ENCODE results near the gene AHCTF1.
"Not testable (repeated sequence)": the region's sequence is repeated elsewhere in the genome, so short reads cannot be mapped to it uniquely, and the experiment has no call there.

AHCTF1 gene

DNA sequence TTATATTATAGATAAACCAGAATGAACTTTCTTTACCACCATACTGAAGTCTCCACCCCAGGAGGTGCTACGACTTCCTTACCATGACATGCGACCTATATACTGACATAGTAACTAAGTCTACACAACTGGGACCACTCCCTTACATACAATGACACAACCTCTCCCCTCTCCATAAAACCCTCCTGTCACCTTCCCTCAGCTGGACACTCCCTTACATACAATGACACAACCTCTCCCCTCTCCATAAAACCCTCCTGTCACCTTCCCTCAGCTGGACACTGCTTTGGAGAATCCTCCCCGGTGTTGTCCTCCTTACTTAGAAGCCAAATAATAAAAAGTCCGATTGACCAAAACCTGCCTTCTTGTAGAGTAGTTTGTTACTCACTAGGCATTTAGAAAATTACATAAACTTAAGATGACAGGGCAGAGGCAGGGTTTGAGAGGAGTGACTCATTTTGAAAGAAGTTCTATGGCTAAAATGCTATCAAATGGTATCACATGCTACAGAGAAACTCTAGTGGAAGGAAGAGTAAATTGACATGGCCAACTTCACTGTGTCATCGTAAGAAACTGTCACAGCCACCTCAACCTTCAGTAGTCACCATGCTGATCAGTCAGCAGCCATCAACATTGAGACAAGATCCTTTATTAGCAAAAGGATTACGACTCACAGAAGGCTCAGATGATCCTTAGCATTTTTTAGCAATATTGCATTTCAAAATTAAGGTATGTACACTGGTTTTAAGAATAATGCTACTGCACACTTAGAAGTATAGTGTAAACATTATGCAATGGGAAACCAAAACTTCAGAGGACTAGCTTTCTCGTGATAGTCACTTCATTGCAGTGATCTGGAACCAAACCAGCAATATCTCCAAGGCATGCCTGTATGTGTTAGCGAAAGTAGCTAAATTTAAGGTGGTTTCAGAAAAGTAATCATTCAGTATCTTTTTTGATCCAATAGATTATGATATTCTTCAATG is 56.4 kb downstream of the AHCTF1 start:
- no peak overlapping the region for H2AFZ ChIP-seq

DNA sequence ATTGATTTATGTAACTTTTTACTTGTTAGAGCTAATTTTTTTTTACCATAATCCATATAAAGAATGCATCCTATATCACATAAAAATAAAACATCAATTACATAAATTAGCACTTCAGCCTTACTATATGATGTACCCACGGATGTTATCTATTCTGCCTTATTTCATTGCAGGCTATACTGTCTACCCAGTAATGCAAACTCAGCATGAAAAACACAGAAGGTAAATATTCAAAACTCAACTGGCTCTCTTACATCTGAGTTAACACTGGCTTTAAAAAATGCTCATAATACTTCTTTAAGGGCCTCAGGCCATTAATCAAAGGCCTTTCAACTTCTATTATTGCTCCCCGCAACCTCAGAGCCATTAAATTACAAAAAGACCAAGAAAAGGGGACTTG is 65.8 kb downstream of the AHCTF1 start:
- Histone ChIP-seq H3K9me3 (ENCODE audit: control insufficient read depth, low read length) (no peaks in the 10 kb centered on the region), H3K27me3 (ENCODE audit: control insufficient read depth, insufficient read depth, low read length) (no peaks in the 10 kb centered on the region), H3K4me1 (no peaks in the 10 kb centered on the region), H3K79me2 (no peaks in the 10 kb centered on the region), H3K4me3 (ENCODE audit: low read depth, low read length) (no peak overlapping the region), H3K36me3 (ENCODE audit: control insufficient read depth, insufficient read depth, low read length) (no peaks in the 10 kb centered on the region), H3K9ac (no peak overlapping the region), H3K4me2 (ENCODE audit: low read length) (no peak overlapping the region), H2AFZ (no peak overlapping the region), H3K27ac (no peak overlapping the region)
- TF ChIP-seq, protein P1, sequence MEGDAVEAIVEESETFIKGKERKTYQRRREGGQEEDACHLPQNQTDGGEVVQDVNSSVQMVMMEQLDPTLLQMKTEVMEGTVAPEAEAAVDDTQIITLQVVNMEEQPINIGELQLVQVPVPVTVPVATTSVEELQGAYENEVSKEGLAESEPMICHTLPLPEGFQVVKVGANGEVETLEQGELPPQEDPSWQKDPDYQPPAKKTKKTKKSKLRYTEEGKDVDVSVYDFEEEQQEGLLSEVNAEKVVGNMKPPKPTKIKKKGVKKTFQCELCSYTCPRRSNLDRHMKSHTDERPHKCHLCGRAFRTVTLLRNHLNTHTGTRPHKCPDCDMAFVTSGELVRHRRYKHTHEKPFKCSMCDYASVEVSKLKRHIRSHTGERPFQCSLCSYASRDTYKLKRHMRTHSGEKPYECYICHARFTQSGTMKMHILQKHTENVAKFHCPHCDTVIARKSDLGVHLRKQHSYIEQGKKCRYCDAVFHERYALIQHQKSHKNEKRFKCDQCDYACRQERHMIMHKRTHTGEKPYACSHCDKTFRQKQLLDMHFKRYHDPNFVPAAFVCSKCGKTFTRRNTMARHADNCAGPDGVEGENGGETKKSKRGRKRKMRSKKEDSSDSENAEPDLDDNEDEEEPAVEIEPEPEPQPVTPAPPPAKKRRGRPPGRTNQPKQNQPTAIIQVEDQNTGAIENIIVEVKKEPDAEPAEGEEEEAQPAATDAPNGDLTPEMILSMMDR (IDR thresholded peaks at IDR 0.05) = no peak

More for the DNA sequence above, 56.4 kb downstream of the AHCTF1 start:
- H3K9ac ChIP-seq = no peak overlapping the region
- TF ChIP-seq, protein P1 (IDR thresholded peaks at IDR 0.05) = no peak
- no peaks in the 10 kb centered on the region for H3K36me3 ChIP-seq (ENCODE audit: control insufficient read depth, insufficient read depth, low read length)
- no peaks in the 10 kb centered on the region for H3K4me1 ChIP-seq
- no peaks in the 10 kb centered on the region for H3K9me3 ChIP-seq (ENCODE audit: control insufficient read depth, low read length)
- no peaks in the 10 kb centered on the region for H3K79me2 ChIP-seq
- no peak overlapping the region for H3K27ac ChIP-seq
- no peaks in the 10 kb centered on the region for H3K27me3 ChIP-seq (ENCODE audit: control insufficient read depth, insufficient read depth, low read length)
- no peak overlapping the region for H3K4me3 ChIP-seq (ENCODE audit: low read depth, low read length)
- H3K4me2 ChIP-seq (ENCODE audit: low read length) = no peak overlapping the region

DNA sequence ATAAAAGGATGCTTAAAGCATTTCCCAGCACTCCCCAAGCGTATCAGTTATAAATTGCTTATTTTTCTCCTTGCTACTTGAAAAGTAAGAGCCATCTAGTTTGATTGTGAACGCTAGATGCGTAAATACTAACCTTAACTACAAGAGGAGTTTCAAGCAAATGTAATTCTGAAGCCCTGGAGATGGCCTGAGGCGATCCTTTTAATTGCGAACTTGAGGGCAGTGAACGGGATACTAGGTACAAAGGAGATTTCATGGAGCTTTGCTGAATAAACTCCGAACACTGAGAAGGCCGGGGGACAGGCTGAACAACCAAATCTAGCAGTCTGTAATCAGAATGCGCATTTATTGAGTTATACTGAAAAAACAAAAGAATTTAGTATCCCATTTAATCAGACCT is 68.0 kb downstream of the AHCTF1 start:
- H3K4me1 ChIP-seq; H2AFZ ChIP-seq; H3K4me3 ChIP-seq (ENCODE audit: low read depth, low read length); H3K9me3 ChIP-seq (ENCODE audit: control insufficient read depth, low read length); H3K79me2 ChIP-seq; H3K27me3 ChIP-seq (ENCODE audit: control insufficient read depth, insufficient read depth, low read length); H3K36me3 ChIP-seq (ENCODE audit: control insufficient read depth, insufficient read depth, low read length); H3K27ac ChIP-seq; H3K4me2 ChIP-seq (ENCODE audit: low read length); H3K9ac ChIP-seq: not testable (repeated sequence)

DNA sequence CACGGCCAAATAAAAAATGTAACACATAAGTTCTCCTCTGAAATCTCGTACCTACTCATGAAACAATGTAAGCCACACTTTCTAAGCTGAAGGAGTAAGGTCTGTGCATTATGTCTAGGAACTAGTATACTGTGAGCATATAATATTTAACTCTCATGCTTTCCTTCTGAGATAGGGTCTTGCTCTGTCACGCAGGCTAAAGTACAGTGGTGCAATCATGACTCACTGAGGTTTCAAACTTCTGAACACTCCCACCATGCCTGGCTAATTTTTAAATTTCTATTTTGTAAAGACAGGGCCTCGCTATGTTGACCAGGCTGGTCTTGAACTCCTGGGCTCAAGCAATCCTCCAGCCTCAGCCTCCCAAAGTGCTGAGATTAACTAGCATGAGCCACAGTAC is 71.3 kb downstream of the AHCTF1 start:
- no peak overlapping the region for H2AFZ ChIP-seq
- H3K4me2 ChIP-seq (ENCODE audit: low read length) = no peak overlapping the region
- no peak overlapping the region for H3K4me3 ChIP-seq (ENCODE audit: low read depth, low read length)
- no peaks in the 10 kb centered on the region for H3K79me2 ChIP-seq
- H3K27me3 ChIP-seq (ENCODE audit: control insufficient read depth, insufficient read depth, low read length) = no peaks in the 10 kb centered on the region
- no peaks in the 10 kb centered on the region for H3K4me1 ChIP-seq
- no peak overlapping the region for H3K9ac ChIP-seq
- no peaks in the 10 kb centered on the region for H3K36me3 ChIP-seq (ENCODE audit: control insufficient read depth, insufficient read depth, low read length)
- TF ChIP-seq, protein P1 (IDR thresholded peaks at IDR 0.05) = no peak
- H3K27ac ChIP-seq = no peak overlapping the region
- no peaks in the 10 kb centered on the region for H3K9me3 ChIP-seq (ENCODE audit: control insufficient read depth, low read length)

DNA sequence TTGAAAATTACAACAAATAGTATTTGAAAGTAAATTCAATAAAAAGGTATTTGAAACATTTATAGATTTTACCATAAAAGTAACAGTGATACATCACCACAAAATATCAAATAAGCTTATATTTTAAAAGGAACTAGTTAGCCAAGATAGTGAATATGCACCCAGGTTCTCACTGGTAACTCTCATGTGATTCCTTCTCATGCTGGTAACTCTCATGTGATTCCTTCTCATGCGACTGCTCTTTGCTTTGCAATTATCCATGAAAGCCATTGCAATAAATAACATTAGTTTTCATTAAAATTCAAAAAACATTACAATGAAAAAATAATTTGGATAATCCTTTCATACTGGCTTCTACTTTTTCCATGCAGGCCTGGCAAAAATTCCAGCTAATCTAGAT is 75.4 kb downstream of the AHCTF1 start:
- H3K79me2 ChIP-seq = no peaks in the 10 kb centered on the region
- H3K9ac ChIP-seq = no peak overlapping the region
- TF ChIP-seq, protein P1 (IDR thresholded peaks at IDR 0.05) = no peak
- no peak overlapping the region for H3K4me3 ChIP-seq (ENCODE audit: low read depth, low read length)
- H3K27me3 ChIP-seq (ENCODE audit: control insufficient read depth, insufficient read depth, low read length) = no peaks in the 10 kb centered on the region
- H3K27ac ChIP-seq = no peak overlapping the region
- H3K4me1 ChIP-seq = no peaks in the 10 kb centered on the region
- H2AFZ ChIP-seq = no peak overlapping the region
- H3K4me2 ChIP-seq (ENCODE audit: low read length) = no peak overlapping the region
- H3K9me3 ChIP-seq (ENCODE audit: control insufficient read depth, low read length) = no peaks in the 10 kb centered on the region
- H3K36me3 ChIP-seq (ENCODE audit: control insufficient read depth, insufficient read depth, low read length) = no peaks in the 10 kb centered on the region

DNA sequence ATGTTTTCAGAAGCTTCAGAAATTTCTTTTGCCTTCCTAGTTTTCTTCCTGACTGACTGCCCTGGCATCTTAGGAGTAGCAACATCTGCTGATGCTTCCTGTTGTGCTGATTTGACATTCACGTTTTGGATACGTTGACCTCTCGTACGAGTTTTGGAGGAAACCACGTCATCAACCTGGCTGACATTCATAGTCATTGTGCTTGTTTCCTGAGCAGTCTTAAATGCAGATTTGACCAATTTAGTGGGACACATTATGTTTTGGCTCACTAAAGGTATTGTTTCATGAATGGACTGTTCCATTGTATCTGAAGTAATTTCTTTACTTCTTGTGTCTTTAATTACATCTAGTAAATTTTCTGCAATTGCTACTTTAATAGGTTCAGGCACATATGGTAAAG is 81.1 kb downstream of the AHCTF1 start:
- not testable (repeated sequence) for H2AFZ ChIP-seq; H3K9me3 ChIP-seq (ENCODE audit: control insufficient read depth, low read length); H3K27ac ChIP-seq; H3K27me3 ChIP-seq (ENCODE audit: control insufficient read depth, insufficient read depth, low read length); H3K4me2 ChIP-seq (ENCODE audit: low read length); H3K36me3 ChIP-seq (ENCODE audit: control insufficient read depth, insufficient read depth, low read length); H3K4me3 ChIP-seq (ENCODE audit: low read depth, low read length); H3K9ac ChIP-seq; H3K79me2 ChIP-seq; H3K4me1 ChIP-seq
